Measurements from ENCODE around the gene PNMA8A.
A peak's percentile ranks its signal among the peaks of the same experiment; 100 is the strongest.

Gene PNMA8A

DNA sequence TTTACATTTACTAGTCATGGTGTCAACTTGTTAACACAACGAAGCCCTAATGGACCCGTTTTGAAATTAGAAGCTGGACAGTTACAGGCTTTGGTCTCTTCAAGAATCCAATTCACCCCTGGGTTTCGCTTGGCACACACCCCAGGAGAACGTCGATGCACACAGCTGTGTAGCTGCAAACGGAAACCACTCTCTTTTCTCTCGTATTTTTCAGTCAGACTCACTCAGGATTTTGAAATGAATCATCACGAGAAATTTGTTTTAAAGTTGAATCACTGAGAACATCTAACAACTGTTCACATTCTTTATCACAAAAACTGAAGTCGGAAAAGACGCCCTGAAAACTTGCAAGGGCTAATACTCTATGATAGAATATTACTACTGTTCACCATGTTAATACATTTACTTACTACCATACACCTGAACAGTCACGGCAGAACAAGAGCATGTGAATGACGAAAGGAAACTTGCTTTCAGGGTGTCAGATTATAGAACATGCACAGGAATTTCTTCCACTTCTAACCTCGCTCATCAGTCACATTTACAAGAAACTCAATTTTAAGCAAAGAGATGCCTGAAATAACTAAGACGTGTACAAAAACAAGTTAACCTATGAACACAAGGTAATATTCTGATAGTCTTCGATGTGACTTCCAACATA is 4.7 kb downstream of the PNMA8A start:
- ATAC-seq (replicated peaks) (peak in 1 of 2 donors; percentile 58), DNase-seq (no peak)
- H3K27me3 Mint-ChIP-seq, result peaks cover 32 to 46% of the 10 kb centered on the region in 2 donors
- H3K4me1 Mint-ChIP-seq, result peaks cover 0 to 6% of the 10 kb centered on the region in 2 donors
- no peaks in the 10 kb centered on the region for H3K9me3 Mint-ChIP-seq
- peaks cover 0 to 4% of the 10 kb centered on the region in 2 donors for H3K36me3 Mint-ChIP-seq
- H3K27ac Mint-ChIP-seq, result no peak overlapping the region
- H3K4me3 Mint-ChIP-seq, result no peak overlapping the region

DNA sequence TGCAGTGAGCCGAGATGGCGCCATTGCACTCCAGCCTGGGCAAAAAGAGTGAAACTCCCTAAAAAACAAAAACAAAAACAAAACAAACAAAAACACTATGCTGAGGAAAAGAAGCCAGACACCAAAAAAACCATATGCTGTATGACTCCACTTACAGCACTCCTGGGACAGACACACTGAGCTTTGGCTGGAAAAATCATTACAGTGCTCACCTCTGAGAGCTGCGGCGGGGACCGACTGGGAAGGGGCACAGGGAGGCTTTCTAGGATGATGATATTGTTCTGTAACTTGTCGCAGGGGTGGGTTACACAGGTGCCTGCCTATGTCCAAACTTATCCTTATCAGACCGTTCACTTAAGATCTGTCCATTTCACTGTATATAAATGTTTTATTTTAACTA is 7.8 kb downstream of the PNMA8A start:
- no peak for ATAC-seq (replicated peaks)
- Mint-ChIP-seq H3K36me3 (no peaks in the 10 kb centered on the region), H3K4me3 (no peak overlapping the region), H3K4me1 (no peaks in the 10 kb centered on the region), H3K27me3 (peaks cover 15 to 21% of the 10 kb centered on the region in 2 donors), H3K27ac (no peak overlapping the region), H3K9me3 (no peaks in the 10 kb centered on the region)
- no peak for DNase-seq

DNA sequence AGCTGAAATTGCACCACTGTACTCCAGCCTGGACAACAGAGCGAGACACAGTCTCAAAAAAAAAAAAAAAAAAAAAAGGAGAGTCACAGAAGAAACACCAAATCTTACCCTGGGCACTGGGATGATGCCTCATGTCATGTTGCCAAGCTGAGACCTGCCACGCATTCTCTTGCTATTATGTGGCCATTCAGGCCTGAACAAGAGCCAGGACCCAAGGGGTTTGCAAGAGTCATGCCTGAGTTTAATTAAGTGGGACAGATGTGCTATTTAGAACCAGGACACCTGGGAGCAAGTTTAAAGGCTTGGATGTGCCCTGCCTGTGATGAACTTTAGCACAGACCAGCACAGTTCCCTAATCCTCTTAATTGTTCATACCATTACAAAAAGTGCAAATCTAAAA is 9.8 kb downstream of the PNMA8A start:
- H3K27ac Mint-ChIP-seq, result no peak overlapping the region
- DNase-seq (no peak), ATAC-seq (replicated peaks) (no peak)
- no peaks in the 10 kb centered on the region for H3K4me1 Mint-ChIP-seq
- H3K4me3 Mint-ChIP-seq, result no peak overlapping the region
- peaks cover 10 to 31% of the 10 kb centered on the region in 2 donors for H3K27me3 Mint-ChIP-seq
- no peaks in the 10 kb centered on the region for H3K9me3 Mint-ChIP-seq
- H3K36me3 Mint-ChIP-seq, result no peaks in the 10 kb centered on the region

DNA sequence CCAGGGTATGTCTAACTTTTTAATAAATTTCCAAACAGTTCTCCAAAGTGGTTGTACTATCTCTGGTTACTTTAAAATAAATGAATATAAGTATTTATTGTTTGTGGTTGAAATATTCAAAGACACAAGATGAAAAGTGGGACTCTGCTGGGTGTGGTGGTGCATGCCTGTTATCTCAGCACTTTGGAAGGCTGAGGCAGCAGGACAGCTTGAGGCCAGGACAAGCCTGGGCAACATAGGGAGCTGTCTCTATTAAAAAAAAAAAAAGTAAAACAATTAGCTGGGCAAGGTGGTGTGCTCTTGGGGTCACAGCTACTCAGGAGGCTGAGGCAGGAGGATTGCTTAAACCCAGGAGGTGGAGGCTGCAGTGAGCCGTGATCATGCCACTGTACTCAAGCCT is 10.4 kb downstream of the PNMA8A start:
- Mint-ChIP-seq H3K27ac (no peak overlapping the region), H3K27me3 (peaks cover 10 to 31% of the 10 kb centered on the region in 2 donors), H3K36me3 (no peaks in the 10 kb centered on the region), H3K9me3 (no peaks in the 10 kb centered on the region), H3K4me1 (no peaks in the 10 kb centered on the region), H3K4me3 (no peak overlapping the region)
- ATAC-seq (replicated peaks) (no peak), DNase-seq (no peak)

DNA sequence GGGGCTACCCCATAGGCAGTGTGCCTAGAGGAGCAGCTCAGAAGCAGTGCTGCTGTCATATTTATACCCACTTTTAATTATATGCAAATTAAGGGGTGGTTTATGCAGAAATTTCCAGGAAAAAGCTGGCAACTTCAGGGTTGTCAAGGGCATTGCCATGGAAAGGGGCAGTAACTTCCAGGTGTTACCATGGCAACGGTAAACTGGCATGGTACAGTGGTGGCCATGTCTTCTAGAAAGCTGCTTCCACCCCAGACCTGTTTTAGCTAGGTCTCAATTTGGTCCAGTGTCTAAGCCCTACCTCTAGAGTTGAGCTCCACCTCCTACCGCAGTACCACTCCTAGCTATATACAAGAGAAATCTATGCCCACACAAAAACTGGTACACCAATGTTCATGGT is 11.3 kb downstream of the PNMA8A start:
- no peak overlapping the region for H3K4me3 Mint-ChIP-seq
- H3K9me3 Mint-ChIP-seq, result peaks cover 0 to 2% of the 10 kb centered on the region in 2 donors
- no peak overlapping the region for H3K27ac Mint-ChIP-seq
- ATAC-seq (replicated peaks) (no peak), DNase-seq (no peak)
- peaks cover 17 to 36% of the 10 kb centered on the region in 2 donors for H3K27me3 Mint-ChIP-seq
- H3K4me1 Mint-ChIP-seq, result no peaks in the 10 kb centered on the region
- H3K36me3 Mint-ChIP-seq, result no peaks in the 10 kb centered on the region

DNA sequence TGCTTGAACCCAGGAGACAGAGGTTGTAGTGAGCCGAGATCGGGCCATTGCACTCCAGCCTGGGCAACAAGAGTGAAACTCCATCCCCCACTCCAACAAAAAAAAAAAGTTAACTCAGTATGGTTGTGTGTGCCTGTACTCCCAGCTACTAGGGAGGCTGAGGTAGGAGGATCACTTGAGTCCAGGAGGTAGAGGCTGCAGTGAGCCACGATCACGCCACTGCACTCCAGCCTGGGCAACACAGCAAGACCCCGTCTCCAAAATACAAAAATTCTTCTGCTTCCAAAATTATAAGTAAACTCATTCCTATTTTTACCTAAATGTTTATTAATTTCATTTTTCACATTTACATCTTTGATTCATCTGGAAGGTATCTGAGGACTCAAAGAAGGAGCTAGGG is 14.4 kb downstream of the PNMA8A start:
- peaks cover 7 to 24% of the 10 kb centered on the region in 2 donors for H3K27me3 Mint-ChIP-seq
- H3K36me3 Mint-ChIP-seq, result no peaks in the 10 kb centered on the region
- ATAC-seq (replicated peaks) (no peak), DNase-seq (no peak)
- no peak overlapping the region for H3K4me3 Mint-ChIP-seq
- H3K4me1 Mint-ChIP-seq, result no peaks in the 10 kb centered on the region
- peaks cover 0 to 2% of the 10 kb centered on the region in 2 donors for H3K9me3 Mint-ChIP-seq
- H3K27ac Mint-ChIP-seq, result no peak overlapping the region

DNA sequence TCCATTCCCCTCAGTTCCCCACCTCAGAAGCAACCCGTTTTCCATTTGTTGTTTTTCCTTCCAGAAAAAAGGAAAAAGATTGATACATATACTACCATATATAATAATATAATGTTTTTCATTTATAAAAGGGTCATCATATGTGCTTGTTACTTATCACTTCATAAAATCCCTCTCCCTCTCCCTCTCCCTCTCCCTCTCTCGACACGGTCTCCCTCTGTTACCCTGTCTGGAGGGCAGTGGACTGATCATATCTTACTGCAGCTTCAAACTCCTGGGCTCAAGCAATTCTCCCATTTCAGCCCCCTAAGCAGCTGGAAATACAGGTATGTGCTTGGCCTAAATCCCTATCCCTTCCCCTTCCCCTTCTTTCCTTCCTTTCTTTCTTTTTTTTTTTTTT is 17.1 kb downstream of the PNMA8A start:
- H3K4me3 Mint-ChIP-seq, result no peak overlapping the region
- DNase-seq, result no peak
- H3K9me3 Mint-ChIP-seq, result peaks cover 7 to 9% of the 10 kb centered on the region in 2 donors
- no peaks in the 10 kb centered on the region for H3K36me3 Mint-ChIP-seq
- H3K27me3 Mint-ChIP-seq, result peaks cover 7 to 31% of the 10 kb centered on the region in 2 donors
- H3K4me1 Mint-ChIP-seq, result no peaks in the 10 kb centered on the region
- ATAC-seq (replicated peaks), result no peak
- H3K27ac Mint-ChIP-seq, result no peak overlapping the region

DNA sequence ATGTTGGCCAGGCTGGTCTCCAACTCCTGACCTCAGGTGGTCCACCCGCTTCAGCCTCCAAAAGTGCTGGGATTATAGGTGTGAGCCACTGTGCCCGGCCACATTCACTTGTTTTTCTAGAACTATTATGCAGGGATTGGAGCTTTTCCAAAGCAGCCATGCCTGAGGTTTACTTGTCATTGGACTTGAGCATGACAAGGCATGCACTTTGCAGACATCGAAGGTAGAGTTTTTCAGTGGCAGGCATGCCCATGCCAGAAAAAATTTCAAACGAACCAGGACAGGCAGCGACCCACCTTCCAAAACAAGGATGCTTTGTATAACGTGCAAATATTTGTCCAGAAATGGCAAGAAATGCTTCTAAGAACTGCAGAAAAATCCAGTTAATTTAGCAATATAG is 17.7 kb downstream of the PNMA8A start:
- DNase-seq (no peak), ATAC-seq (replicated peaks) (no peak)
- Mint-ChIP-seq H3K9me3 (peaks cover 7 to 9% of the 10 kb centered on the region in 2 donors), H3K36me3 (no peaks in the 10 kb centered on the region), H3K4me1 (no peaks in the 10 kb centered on the region), H3K4me3 (no peak overlapping the region), H3K27ac (no peak overlapping the region), H3K27me3 (peaks cover 7 to 32% of the 10 kb centered on the region in 2 donors)

DNA sequence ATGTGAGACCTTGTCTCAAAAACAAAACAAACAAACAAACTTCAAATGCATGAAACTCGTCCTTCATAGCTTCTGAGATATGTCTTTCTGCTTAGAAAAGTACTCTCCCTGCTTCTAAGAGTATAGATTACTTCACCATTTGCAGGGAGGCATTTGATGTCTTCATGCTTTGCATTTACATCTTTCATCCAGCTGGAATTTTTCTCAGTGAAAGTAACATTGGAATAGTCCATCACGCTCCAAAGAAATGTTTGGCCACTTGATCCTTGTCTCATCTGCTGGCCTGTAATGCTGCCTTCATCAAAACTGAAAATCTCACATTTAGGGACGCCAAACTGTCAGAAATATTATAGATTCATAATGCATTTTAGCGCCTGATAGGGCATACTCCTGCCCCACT is 19.2 kb downstream of the PNMA8A start:
- peaks cover 7 to 9% of the 10 kb centered on the region in 2 donors for H3K9me3 Mint-ChIP-seq
- H3K4me3 Mint-ChIP-seq, result no peak overlapping the region
- DNase-seq (no peak), ATAC-seq (replicated peaks) (no peak)
- peaks cover 13 to 33% of the 10 kb centered on the region in 2 donors for H3K27me3 Mint-ChIP-seq
- no peak overlapping the region for H3K27ac Mint-ChIP-seq
- H3K4me1 Mint-ChIP-seq, result no peaks in the 10 kb centered on the region
- no peaks in the 10 kb centered on the region for H3K36me3 Mint-ChIP-seq

DNA sequence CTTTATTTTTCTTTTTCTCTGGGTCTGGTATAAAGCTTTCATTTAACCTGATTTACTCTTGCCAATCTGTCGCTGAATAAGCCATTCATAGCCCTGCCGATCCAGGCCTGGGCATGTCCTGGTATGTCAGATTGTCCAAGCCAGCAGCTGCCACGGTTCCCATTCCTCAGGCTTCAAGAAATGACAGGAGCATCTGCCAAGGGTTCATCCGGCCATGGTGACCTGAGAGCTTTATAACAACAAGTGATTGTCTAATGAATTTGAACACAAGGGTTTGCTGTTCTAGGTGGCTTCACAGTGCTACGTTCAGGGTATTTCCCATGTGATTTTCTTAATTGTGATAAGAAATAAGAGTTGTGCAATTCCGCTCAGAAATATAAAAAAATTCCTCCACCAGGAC is 20.0 kb downstream of the PNMA8A start:
- H3K27me3 Mint-ChIP-seq, result peaks cover 13 to 32% of the 10 kb centered on the region in 2 donors
- no peak overlapping the region for H3K4me3 Mint-ChIP-seq
- no peaks in the 10 kb centered on the region for H3K36me3 Mint-ChIP-seq
- no peak overlapping the region for H3K27ac Mint-ChIP-seq
- peaks cover 7 to 9% of the 10 kb centered on the region in 2 donors for H3K9me3 Mint-ChIP-seq
- no peak for DNase-seq
- ATAC-seq (replicated peaks), result no peak
- H3K4me1 Mint-ChIP-seq, result no peaks in the 10 kb centered on the region

DNA sequence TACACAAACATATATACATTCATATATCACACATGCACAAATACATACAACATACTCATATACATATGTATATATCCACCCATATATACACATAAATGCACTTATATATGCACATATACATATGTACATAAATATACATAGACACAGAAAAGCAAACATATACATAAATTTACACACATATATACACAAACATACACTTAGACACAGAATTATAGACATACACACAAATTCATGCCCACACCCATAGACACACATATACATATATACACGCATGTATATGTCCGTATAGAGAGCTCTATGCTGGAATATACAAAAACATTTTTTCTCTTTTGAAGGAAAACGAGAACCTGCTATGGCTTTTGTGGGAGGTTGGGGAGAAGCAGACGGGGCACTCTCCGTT is 20.6 kb downstream of the PNMA8A start:
- H3K9me3 Mint-ChIP-seq, result peaks cover 7 to 9% of the 10 kb centered on the region in 2 donors
- ATAC-seq (replicated peaks) (no peak), DNase-seq (no peak)
- no peak overlapping the region for H3K4me3 Mint-ChIP-seq
- H3K36me3 Mint-ChIP-seq, result no peaks in the 10 kb centered on the region
- peaks cover 12 to 31% of the 10 kb centered on the region in 2 donors for H3K27me3 Mint-ChIP-seq
- no peak overlapping the region for H3K27ac Mint-ChIP-seq
- H3K4me1 Mint-ChIP-seq, result no peaks in the 10 kb centered on the region

DNA sequence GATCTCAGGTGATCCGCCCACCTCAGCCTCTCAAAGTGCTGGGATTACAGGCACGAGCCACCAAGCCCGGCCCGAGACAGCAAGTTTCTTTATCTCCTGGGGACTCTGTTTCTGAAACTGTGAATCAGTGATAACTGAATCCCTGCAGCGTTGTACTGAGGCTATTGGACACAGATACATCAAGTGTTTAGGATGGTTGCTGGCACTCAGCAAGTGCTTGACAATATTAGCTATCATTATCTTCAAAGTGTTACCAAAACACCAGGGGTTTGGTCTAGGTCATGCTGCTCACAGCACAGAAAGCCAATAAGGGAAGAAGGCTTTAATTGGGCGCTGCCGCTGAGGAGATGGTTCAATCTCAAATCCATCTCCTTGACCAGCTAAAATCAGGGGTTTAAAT is 22.1 kb downstream of the PNMA8A start:
- Mint-ChIP-seq H3K27me3 (peaks cover 6 to 23% of the 10 kb centered on the region in 2 donors), H3K27ac (no peak overlapping the region)
- ATAC-seq (replicated peaks), result no peak

DNA sequence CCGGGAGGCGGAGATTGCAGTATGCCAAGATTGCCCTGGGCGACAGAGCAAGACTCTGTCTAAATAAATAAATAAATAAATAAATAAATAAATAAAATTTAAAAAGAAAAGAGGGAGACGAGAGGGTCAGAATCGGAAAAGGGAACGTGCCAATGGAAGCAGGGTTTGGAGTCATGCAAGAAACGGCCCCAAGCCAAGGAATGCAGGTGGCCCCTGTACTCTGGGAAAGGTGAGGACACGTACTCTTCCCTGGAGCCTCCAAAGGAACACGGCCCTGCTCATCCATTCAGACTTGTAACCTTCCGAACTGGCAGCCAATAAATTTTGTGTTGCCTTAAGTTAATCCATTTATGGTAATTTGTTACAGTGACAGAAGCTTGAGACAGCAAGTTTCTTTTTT is 22.8 kb downstream of the PNMA8A start:
- no peak overlapping the region for H3K27ac Mint-ChIP-seq
- no peak overlapping the region for H3K4me3 Mint-ChIP-seq
- H3K27me3 Mint-ChIP-seq, result peaks cover 6 to 23% of the 10 kb centered on the region in 2 donors
- no peaks in the 10 kb centered on the region for H3K36me3 Mint-ChIP-seq
- H3K4me1 Mint-ChIP-seq, result no peaks in the 10 kb centered on the region
- H3K9me3 Mint-ChIP-seq, result peaks cover 7 to 8% of the 10 kb centered on the region in 2 donors
- DNase-seq (no peak), ATAC-seq (replicated peaks) (no peak)

More for the DNA sequence above, 22.1 kb downstream of the PNMA8A start:
- no peak for DNase-seq
- H3K4me1 Mint-ChIP-seq, result no peaks in the 10 kb centered on the region
- peaks cover 7 to 8% of the 10 kb centered on the region in 2 donors for H3K9me3 Mint-ChIP-seq
- H3K4me3 Mint-ChIP-seq, result no peak overlapping the region
- H3K36me3 Mint-ChIP-seq, result no peaks in the 10 kb centered on the region

DNA sequence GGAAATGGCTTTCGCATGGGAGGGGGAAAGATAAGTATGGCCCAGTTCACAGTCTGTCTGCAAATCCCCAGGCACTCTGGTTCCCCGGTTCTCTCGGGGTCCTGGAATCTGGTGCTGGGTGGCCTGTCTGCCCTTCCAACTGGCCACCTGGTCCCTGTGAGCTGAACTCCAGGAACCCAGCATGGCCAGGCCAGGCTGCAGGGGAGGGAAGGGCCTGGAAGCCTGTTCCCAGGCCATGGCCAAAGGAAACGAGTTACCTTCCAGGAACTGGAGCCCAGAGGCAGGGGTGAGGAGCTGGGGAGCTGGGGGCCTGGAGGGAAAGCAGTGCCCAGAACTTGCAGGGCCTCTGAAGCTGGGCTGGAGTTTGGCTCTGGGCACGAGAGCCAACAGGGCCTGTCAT is 23.5 kb downstream of the PNMA8A start:
- Mint-ChIP-seq H3K27me3 (peaks cover 6 to 27% of the 10 kb centered on the region in 2 donors), H3K9me3 (peaks cover 7 to 8% of the 10 kb centered on the region in 2 donors), H3K27ac (no peak overlapping the region), H3K36me3 (no peaks in the 10 kb centered on the region), H3K4me3 (no peak overlapping the region), H3K4me1 (no peaks in the 10 kb centered on the region)
- ATAC-seq (replicated peaks) (no peak), DNase-seq (no peak)

DNA sequence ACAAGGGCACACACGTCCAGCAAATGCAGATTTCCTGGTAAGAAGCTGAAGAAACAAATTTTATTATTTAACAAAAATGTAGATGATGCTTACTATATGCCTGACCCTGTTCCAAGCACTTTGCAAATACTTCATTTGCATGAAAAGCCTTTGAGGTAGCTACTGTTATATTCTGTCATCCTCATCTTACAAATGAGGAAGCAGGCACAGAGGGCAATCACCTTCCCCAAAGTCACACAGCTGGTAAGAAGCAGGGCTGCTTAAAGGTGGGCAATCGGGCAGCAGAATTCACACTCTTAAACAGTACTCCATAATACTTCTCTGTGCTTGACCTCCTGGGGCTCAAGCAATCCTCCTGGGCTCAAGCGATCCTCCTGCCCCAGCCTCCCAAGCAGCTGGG is 24.4 kb downstream of the PNMA8A start:
- H3K27me3 Mint-ChIP-seq, result peaks cover 6 to 27% of the 10 kb centered on the region in 2 donors
- no peaks in the 10 kb centered on the region for H3K4me1 Mint-ChIP-seq
- no peak overlapping the region for H3K4me3 Mint-ChIP-seq
- H3K36me3 Mint-ChIP-seq, result no peaks in the 10 kb centered on the region
- ATAC-seq (replicated peaks) (no peak), DNase-seq (no peak)
- peaks cover 7 to 8% of the 10 kb centered on the region in 2 donors for H3K9me3 Mint-ChIP-seq
- H3K27ac Mint-ChIP-seq, result no peak overlapping the region

All from stimulated activated naive B cell treated with anti-CD40 and anti-IgM and Interleukin-4, amounts not matched to agents 10 μg/mL and 1 μg/mL and 100 μg/mL, for 72 hours (primary cell).